PC-3 (cell line): ENCODE data around the gene UBQLN2. TPM values are rescaled to one million over a fixed set of nuclear protein-coding genes. Genes with fewer than 3 reads are reported as not detected.

Experiments used
- ATAC-seq: fragments of 200-7000 bp; cut with Tn5 transposase; 2 replicates; pipeline ENCODE4 v1.9.1; 2020; ENCODE audit warnings: mild to moderate bottlenecking, moderate library complexity
- BruUV-seq: library from RNA; stranded (reverse); fragments of 400-500 nt; replicated peaks from 2 replicates; lab custom pipeline; 2021; lab: Mats Ljungman, UMichigan
- CTCF ChIA-PET: fragments of 300-600 bp; sonication (Branson Sonifier 250); formaldehyde crosslinking; loops from one replicate; lab custom pipeline; 2022; ENCODE audit warnings: antibody characterized with exemption; lab: Charles Lee
- POLR2A ChIA-PET: fragments of 300-600 bp; sonication (Branson Sonifier 250); formaldehyde crosslinking; loops from one replicate; lab custom pipeline; 2022; ENCODE audit warnings: antibody characterized with exemption; ENCODE audit not compliant: unreplicated experiment; lab: Charles Lee
- DNase-seq: peaks from one replicate; pipeline ENCODE4 v3.0.0-alpha.2; 2015
- H2AFZ ChIP-seq: fragments of 300-600 bp; sonication (generic); 2 replicates; pipeline ENCODE4 v1.6.0; 2016; ENCODE audit warnings: antibody characterized with exemption, low read length
- H3F3A ChIP-seq: fragments of 300-600 bp; sonication (generic); one replicate; pipeline ENCODE4 v1.6.0; 2017; ENCODE audit warnings: antibody characterized with exemption, low read length, control low read depth, mild to moderate bottlenecking; ENCODE audit not compliant: unreplicated experiment
- H3K27ac ChIP-seq: fragments of 300-600 bp; sonication (generic); 2 replicates; pipeline ENCODE4 v1.5.1; 2016; ENCODE audit warnings: mild to moderate bottlenecking, low read length
- H3K27me3 ChIP-seq: fragments of 300-600 bp; sonication (generic); 2 replicates; pipeline ENCODE4 v1.6.1; 2016; ENCODE audit warnings: low read length, mixed read lengths
- H3K36me3 ChIP-seq: fragments of 300-600 bp; sonication (generic); 2 replicates; pipeline ENCODE4 v1.6.1; 2016; ENCODE audit warnings: low read depth, mixed run types, low read length, mixed read lengths
- H3K4me1 ChIP-seq: fragments of 300-600 bp; sonication (generic); 2 replicates; pipeline ENCODE4 v1.5.1; 2016; ENCODE audit warnings: low read length; ENCODE audit not compliant: insufficient read depth
- H3K4me2 ChIP-seq: fragments of 300-600 bp; sonication (generic); 2 replicates; pipeline ENCODE4 v1.6.0; 2016; ENCODE audit warnings: low read length
- H3K4me3 ChIP-seq: fragments of 300-600 bp; sonication (generic); 2 replicates; pipeline ENCODE4 v1.5.1; 2016; ENCODE audit warnings: mild to moderate bottlenecking, low read length, mixed read lengths
- H3K79me2 ChIP-seq: fragments of 300-600 bp; sonication (generic); 2 replicates; pipeline ENCODE4 v1.6.1; 2017; ENCODE audit warnings: low read length, mixed read lengths
- H3K9ac ChIP-seq: fragments of 300-600 bp; sonication (generic); 2 replicates; pipeline ENCODE4 v1.6.0; 2016; ENCODE audit warnings: mild to moderate bottlenecking, low read length
- H3K9me2 ChIP-seq: fragments of 300-600 bp; sonication (generic); replicated peaks from 2 replicates; pipeline ENCODE4 v1.6.1; 2016; ENCODE audit warnings: mixed run types, low read length, mixed read lengths
- H3K9me3 ChIP-seq: fragments of 300-600 bp; sonication (generic); 2 replicates; pipeline ENCODE4 v1.6.1; 2016; ENCODE audit warnings: low read length, mixed read lengths
- H4K20me1 ChIP-seq: fragments of 300-600 bp; sonication (generic); 2 replicates; pipeline ENCODE4 v1.6.1; 2016; ENCODE audit warnings: low read length, mixed read lengths
- EZH2 ChIP-seq: fragments of 300-600 bp; sonication (generic); IDR thresholded peaks from one replicate; pipeline ENCODE4 v1.6.1; 2017; ENCODE audit warnings: antibody characterized with exemption, mild to moderate bottlenecking, low read length; ENCODE audit not compliant: unreplicated experiment
- EZH2phosphoT487 ChIP-seq: fragments of 300-600 bp; sonication (generic); IDR thresholded peaks from 2 replicates; pipeline ENCODE4 v1.6.1; 2018; ENCODE audit warnings: mild to moderate bottlenecking, antibody characterized with exemption, low read length, borderline replicate concordance
- intact Hi-C: fragments of 100-400 bp; cut with micrococcal nuclease; formaldehyde crosslinking; loops from 2 replicates; pipeline ENCODE4 v1.9.0; 2023
- total RNA-seq: library from RNA; depleted of rRNA; stranded (reverse); fragments of >200 nt; gene quantifications from 2 replicates; pipeline ENCODE4 v1.2.3, GENCODE V29; 2014; rRNA removed
- TF ChIP-seq, protein P1 (sequence below): fragments of 300-600 bp; sonication (generic); conservative IDR thresholded peaks from 2 replicates; pipeline ENCODE4 v1.5.1; 2017; ENCODE audit warnings: antibody characterized with exemption, low read depth, mild to moderate bottlenecking, low read length

The UBQLN2 gene
- total RNA-seq, 1 experiment from 2014 or later, result 9.7 TPM

DNA sequence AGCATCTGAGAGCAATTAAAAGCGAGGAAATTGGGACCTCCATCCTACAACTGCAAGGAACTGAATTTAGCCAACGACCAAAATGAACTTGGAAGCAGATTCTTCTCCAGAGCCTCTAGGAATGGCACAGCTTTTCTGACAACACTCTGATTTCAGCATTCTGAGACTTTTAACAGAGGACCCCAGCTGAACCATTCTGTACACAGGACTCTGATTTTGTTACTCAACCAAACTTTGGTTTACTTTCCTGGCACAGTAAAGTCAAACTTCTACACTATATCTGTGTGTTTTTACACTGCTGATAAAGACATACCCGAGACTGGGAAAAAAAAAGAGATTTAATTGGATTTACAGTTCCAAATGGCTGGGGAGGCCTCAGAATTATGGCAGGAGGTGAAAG lies 37.6 kb downstream of the UBQLN2 start:
- Histone ChIP-seq H3K4me3 (no peak overlapping the region), H3K4me1 (no peaks in the 10 kb centered on the region), H3F3A (no peaks in the 10 kb centered on the region), H3K4me2 (no peak overlapping the region), H3K9ac (no peak overlapping the region), H3K9me3 (no peaks in the 10 kb centered on the region), H3K27me3 (no peaks in the 10 kb centered on the region), H4K20me1 (no peaks in the 10 kb centered on the region), H2AFZ (no peak overlapping the region), H3K9me2 (no peaks in the 10 kb centered on the region), H3K79me2 (no peaks in the 10 kb centered on the region), H3K27ac (no peak overlapping the region), H3K36me3 (no peaks in the 10 kb centered on the region)
- CTCF ChIA-PET, result no interaction called here
- TF ChIP-seq EZH2phosphoT487, result no peak
- no peak for TF ChIP-seq EZH2
- TF ChIP-seq, protein P1, sequence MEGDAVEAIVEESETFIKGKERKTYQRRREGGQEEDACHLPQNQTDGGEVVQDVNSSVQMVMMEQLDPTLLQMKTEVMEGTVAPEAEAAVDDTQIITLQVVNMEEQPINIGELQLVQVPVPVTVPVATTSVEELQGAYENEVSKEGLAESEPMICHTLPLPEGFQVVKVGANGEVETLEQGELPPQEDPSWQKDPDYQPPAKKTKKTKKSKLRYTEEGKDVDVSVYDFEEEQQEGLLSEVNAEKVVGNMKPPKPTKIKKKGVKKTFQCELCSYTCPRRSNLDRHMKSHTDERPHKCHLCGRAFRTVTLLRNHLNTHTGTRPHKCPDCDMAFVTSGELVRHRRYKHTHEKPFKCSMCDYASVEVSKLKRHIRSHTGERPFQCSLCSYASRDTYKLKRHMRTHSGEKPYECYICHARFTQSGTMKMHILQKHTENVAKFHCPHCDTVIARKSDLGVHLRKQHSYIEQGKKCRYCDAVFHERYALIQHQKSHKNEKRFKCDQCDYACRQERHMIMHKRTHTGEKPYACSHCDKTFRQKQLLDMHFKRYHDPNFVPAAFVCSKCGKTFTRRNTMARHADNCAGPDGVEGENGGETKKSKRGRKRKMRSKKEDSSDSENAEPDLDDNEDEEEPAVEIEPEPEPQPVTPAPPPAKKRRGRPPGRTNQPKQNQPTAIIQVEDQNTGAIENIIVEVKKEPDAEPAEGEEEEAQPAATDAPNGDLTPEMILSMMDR, result no peak
- no TSS peak for BruUV-seq
- ATAC-seq (no peak), DNase-seq (no peak)
- POLR2A ChIA-PET, result no interaction called here
- intact Hi-C loops, result no loop called here

DNA sequence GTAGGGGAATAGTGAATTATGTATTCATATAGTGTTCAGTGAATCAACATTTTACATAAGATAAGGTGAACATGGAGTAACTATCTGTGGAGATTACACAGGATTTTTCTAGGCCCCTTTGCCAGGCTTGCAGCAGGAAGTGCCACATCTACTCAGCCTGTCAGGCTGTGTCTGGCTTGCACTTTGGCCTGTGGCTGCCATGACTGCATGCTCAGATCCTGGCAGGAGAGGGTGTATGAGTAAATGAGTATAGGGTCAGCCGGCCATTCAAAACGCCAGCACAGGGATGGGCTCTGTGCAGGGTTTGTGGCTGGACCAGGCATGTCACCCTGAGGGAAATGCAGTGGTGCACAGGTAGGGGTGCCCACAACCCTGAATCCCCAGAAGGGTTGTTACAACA lies 51.9 kb downstream of the UBQLN2 start:
- H3K9me3 ChIP-seq, result no peaks in the 10 kb centered on the region
- DNase-seq (no peak), ATAC-seq (no peak)
- no peaks in the 10 kb centered on the region for H3K9me2 ChIP-seq
- no peaks in the 10 kb centered on the region for H4K20me1 ChIP-seq
- no peak overlapping the region for H3K4me2 ChIP-seq
- no peaks in the 10 kb centered on the region for H3K36me3 ChIP-seq
- TF ChIP-seq, protein P1, result no peak
- H2AFZ ChIP-seq, result no peak overlapping the region
- H3K9ac ChIP-seq, result no peak overlapping the region
- CTCF ChIA-PET, result no interaction called here
- no peaks in the 10 kb centered on the region for H3K79me2 ChIP-seq
- H3K27me3 ChIP-seq, result no peaks in the 10 kb centered on the region
- H3K4me1 ChIP-seq, result no peaks in the 10 kb centered on the region
- H3K4me3 ChIP-seq, result no peak overlapping the region
- H3F3A ChIP-seq, result no peaks in the 10 kb centered on the region
- no TSS peak for BruUV-seq
- intact Hi-C loops, result no loop called here
- POLR2A ChIA-PET, result no interaction called here
- H3K27ac ChIP-seq, result no peak overlapping the region

Other genes with a start within 250 kb of the UBQLN2 start
- 9.7 and 13.6 TPM in 2 replicates for gene NBDY, start 165.6 kb downstream of the UBQLN2 start, total RNA-seq